CD4-positive, CD25-positive, alpha-beta regulatory T cell (primary cell): Measurements from ENCODE around the gene SDS. TPM values are rescaled to one million over a fixed set of nuclear protein-coding genes. Genes with fewer than 3 reads are reported as not detected.

ENCODE experiments used
- ATAC-seq, 2 donors: fragments of 150-1000 bp; cut with Tn5 transposase; one replicate each; pipeline ENCODE4 v1.10.0; 2021; ENCODE audit warnings: low read depth in 2 of 2, moderate number of reproducible peaks in 2 of 2, moderate library complexity in 1 of 2
- DNase-seq, 3 donors: peaks; one replicate each; pipeline versions ENCODE4 v3.0.0 to v3.0.0-alpha.2; 2012 to 2022; ENCODE audit warnings: mixed read lengths in 1 of 3
- H3K27ac ChIP-seq: one replicate; pipeline ENCODE4 v1.7.0; 2013; ENCODE audit warnings: mild to moderate bottlenecking, low read length; ENCODE audit not compliant: insufficient read depth, poor library complexity, severe bottlenecking
- H3K27me3 ChIP-seq: one replicate; pipeline ENCODE4 v1.7.0; 2013; ENCODE audit warnings: low read length; ENCODE audit not compliant: control insufficient read depth, insufficient read depth
- H3K36me3 ChIP-seq: one replicate; pipeline ENCODE4 v1.7.0; 2013; ENCODE audit warnings: mild to moderate bottlenecking, low read length, moderate library complexity; ENCODE audit not compliant: control insufficient read depth, insufficient read depth
- H3K4me1 ChIP-seq: 2 replicates; pipeline ENCODE4 v1.7.0; 2013; ENCODE audit warnings: mild to moderate bottlenecking, low read length; ENCODE audit not compliant: insufficient read depth, control insufficient read depth, poor library complexity, severe bottlenecking
- H3K4me3 ChIP-seq: one replicate; pipeline ENCODE4 v1.7.0; 2013; ENCODE audit warnings: low read depth, mild to moderate bottlenecking, low read length, moderate library complexity
- H3K9me3 ChIP-seq, 2 experiments: 1 replicate in 1 of 2; 2 replicates in 1 of 2; pipeline ENCODE4 v1.7.0; 2013; ENCODE audit warnings: low read length in 2 of 2, mild to moderate bottlenecking in 1 of 2, moderate library complexity in 1 of 2; ENCODE audit not compliant: control insufficient read depth in 2 of 2
- H3K27ac Mint-ChIP-seq, 3 donors: one replicate each; pipeline ENCODE4 v1.8.0; 2020 to 2022; ENCODE audit warnings: mild to moderate bottlenecking in 3 of 3, mixed read lengths in 3 of 3, moderate library complexity in 2 of 3
- H3K27me3 Mint-ChIP-seq: one replicate; pipeline ENCODE4 v1.8.0; 2022; ENCODE audit warnings: mild to moderate bottlenecking, mixed read lengths
- H3K36me3 Mint-ChIP-seq: one replicate; pipeline ENCODE4 v1.8.0; 2020; ENCODE audit warnings: mixed read lengths
- H3K4me1 Mint-ChIP-seq, 4 donors: one replicate each; pipeline ENCODE4 v1.8.0; 2020 to 2022; ENCODE audit warnings: mixed read lengths in 4 of 4, mild to moderate bottlenecking in 1 of 4
- H3K4me3 Mint-ChIP-seq, 4 donors: one replicate each; pipeline ENCODE4 v1.8.0; 2020 to 2022; ENCODE audit warnings: mild to moderate bottlenecking in 4 of 4, mixed read lengths in 4 of 4, moderate library complexity in 3 of 4
- H3K9me3 Mint-ChIP-seq, 7 donors: one replicate each; pipeline ENCODE4 v1.8.0; 2020 to 2022; ENCODE audit warnings: mixed read lengths in 7 of 7, mild to moderate bottlenecking in 3 of 7, moderate library complexity in 2 of 7
- polyA plus RNA-seq, 4 donors: library from polyadenylated mRNA; unstranded; fragments of 300-500 nt; fragmentation: Illumina TruSeq; gene quantifications; one replicate each; pipeline ENCODE4 v1.2.3, GENCODE V29; 2021
- total RNA-seq: library from RNA; stranded (reverse); gene quantifications from one replicate; pipeline ENCODE4 v1.2.3, GENCODE V29; 2022

Gene SDS
- total and polyA plus RNA-seq, 5 donors from 2014 or later = not detected

DNA sequence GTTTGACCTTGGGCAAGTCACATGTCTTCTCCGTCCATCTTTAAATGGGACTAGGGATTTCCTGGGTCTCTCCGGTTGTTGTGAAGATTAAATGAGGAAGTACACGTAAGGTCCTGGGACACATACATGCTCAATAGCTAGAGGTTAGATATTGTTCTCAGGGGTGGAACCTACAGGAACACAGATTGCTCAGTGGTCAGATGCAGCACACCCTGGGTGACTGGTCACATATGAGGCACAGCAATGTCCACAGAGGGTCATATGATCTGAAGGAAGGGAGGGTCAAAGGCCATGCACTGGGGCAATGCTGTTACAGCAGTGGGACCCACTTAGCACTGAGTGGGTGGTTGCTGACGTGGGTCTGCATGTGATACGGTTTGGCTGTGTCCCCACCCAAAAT lies 57.3 kb downstream of the SDS start:
- H3K4me1 Mint-ChIP-seq = no peaks in the 10 kb centered on the region
- H3K4me3 ChIP-seq = no peak overlapping the region
- H3K27ac Mint-ChIP-seq = no peak overlapping the region
- H3K4me1 ChIP-seq = no peaks in the 10 kb centered on the region
- H3K27me3 Mint-ChIP-seq = peaks cover 17% of the 10 kb centered on the region
- no peaks in the 10 kb centered on the region for H3K36me3 ChIP-seq
- H3K27ac ChIP-seq = no peak overlapping the region
- H3K27me3 ChIP-seq = peaks cover 3% of the 10 kb centered on the region
- H3K36me3 Mint-ChIP-seq = no peaks in the 10 kb centered on the region
- ATAC-seq = no peak
- no peaks in the 10 kb centered on the region for H3K9me3 ChIP-seq
- DNase-seq = no peak
- peaks cover 0 to 2% (median 0%) of the 10 kb centered on the region in 7 donors for H3K9me3 Mint-ChIP-seq
- H3K4me3 Mint-ChIP-seq = no peak overlapping the region

DNA sequence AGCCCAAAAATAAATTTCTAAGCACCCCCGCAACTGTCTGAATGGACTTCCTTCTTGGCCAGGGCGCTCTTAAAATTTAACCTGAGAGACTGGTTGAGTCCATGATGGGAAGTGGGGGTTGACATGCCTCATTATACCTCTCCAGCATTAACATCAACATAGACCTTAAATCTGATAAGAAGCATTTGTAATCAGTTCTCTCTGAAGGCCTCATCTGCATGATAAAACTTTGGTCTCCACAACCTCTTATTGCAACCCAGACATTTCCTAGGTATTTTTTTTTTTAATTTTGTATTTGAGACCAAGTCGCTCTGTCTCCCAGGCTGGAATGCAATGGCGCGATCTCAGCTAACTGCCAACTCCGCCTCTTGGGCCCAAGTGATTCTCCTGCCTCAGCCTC lies 58.4 kb downstream of the SDS start:
- Histone ChIP-seq H3K4me3 (no peak overlapping the region), H3K27me3 (peaks cover 2% of the 10 kb centered on the region), H3K36me3 (no peaks in the 10 kb centered on the region), H3K9me3 (no peaks in the 10 kb centered on the region), H3K4me1 (no peaks in the 10 kb centered on the region), H3K27ac (no peak overlapping the region)
- H3K36me3 Mint-ChIP-seq = no peaks in the 10 kb centered on the region
- no peak overlapping the region for H3K4me3 Mint-ChIP-seq
- H3K9me3 Mint-ChIP-seq = peaks cover 0 to 2% (median 0%) of the 10 kb centered on the region in 7 donors
- no peak overlapping the region for H3K27ac Mint-ChIP-seq
- H3K4me1 Mint-ChIP-seq = no peaks in the 10 kb centered on the region
- peaks cover 14% of the 10 kb centered on the region for H3K27me3 Mint-ChIP-seq
- DNase-seq (no peak), ATAC-seq (no peak)

Other genes with a start within 250 kb of the SDS start
- gene DDX54, start 218.4 kb downstream of the SDS start, total RNA-seq = 75.5 TPM
- gene DDX54, start 218.4 kb downstream of the SDS start, polyA plus RNA-seq = 10 to 100 TPM; 12.5 to 20.8 (median 17.8) TPM
- gene RITA1, start 218.2 kb downstream of the SDS start, total RNA-seq = 10.1 TPM
- gene RITA1, start 218.2 kb downstream of the SDS start, polyA plus RNA-seq = 10 to 100 TPM; 20.4 to 38.3 (median 24.2) TPM
- gene TPCN1, start 182.4 kb downstream of the SDS start, total RNA-seq = 44.9 TPM
- gene TPCN1, start 182.4 kb downstream of the SDS start, polyA plus RNA-seq = 1 to 10 TPM; 5.2 to 9.5 (median 8.4) TPM
- gene SLC8B1, start 68.8 kb downstream of the SDS start, total RNA-seq = 77.8 TPM
- gene SLC8B1, start 68.8 kb downstream of the SDS start, polyA plus RNA-seq = 10 to 100 TPM; 47.4 to 95.0 (median 66.1) TPM
- 14.4 TPM for gene PLBD2, start 45.3 kb downstream of the SDS start, total RNA-seq
- gene PLBD2, start 45.3 kb downstream of the SDS start, polyA plus RNA-seq = 1 to 10 TPM; 4.9 to 7.0 (median 6.2) TPM
- not detected for gene SDSL, start 18.5 kb upstream of the SDS start, total RNA-seq
- 1 to 10 TPM in 1 of 4 donors, not detected in 3; 1.8 TPM for gene SDSL, start 18.5 kb upstream of the SDS start, polyA plus RNA-seq
- not detected for gene LHX5, start 68.0 kb upstream of the SDS start, total RNA-seq
- gene LHX5, start 68.0 kb upstream of the SDS start, polyA plus RNA-seq = not detected